GM12864 (cell line): ENCODE results near the gene SUPT4H1.
"Not testable (repeated sequence)": the region's sequence is repeated elsewhere in the genome, so short reads cannot be mapped to it uniquely, and the experiment has no call there.

Source experiments
- DNase-seq: peaks from one replicate; pipeline ENCODE4 v3.0.0-alpha.2; 2011; ENCODE audit warnings: low read depth
- H3K4me3 ChIP-seq: 2 replicates; pipeline ENCODE4 v1.5.1; 2011; ENCODE audit warnings: mild to moderate bottlenecking, low read depth, low read length, control low read depth
- CTCF ChIP-seq: IDR thresholded peaks from 2 replicates; pipeline ENCODE4 v1.5.1; 2011; ENCODE audit warnings: low read depth, mild to moderate bottlenecking, moderate library complexity, low read length, control low read depth, inconsistent platforms; ENCODE audit errors: missing control alignments

The SUPT4H1 gene

GRCh38 chr17:58351831-58352595 is at the start of gene SUPT4H1:
SUPT4H1 (minus strand) TSS chr17:58352201; CDS start chr17:58352135, 66 bp downstream.
- TF ChIP-seq CTCF, result no peak
- peak within 1 kb of the TSS; percentile 84 for H3K4me3 ChIP-seq

GRCh38 chr17:58401287-58401686 is 49.3 kb upstream of the SUPT4H1 start:
- DNase-seq, result no peak
- no peak overlapping the region for H3K4me3 ChIP-seq
- TF ChIP-seq CTCF, result no peak

More at GRCh38 chr17:58351831-58352595, at the start of gene SUPT4H1:
- DNase-seq, result peak; percentile 84

- no peak for DNase-seq
- no peak overlapping the region for H3K4me3 ChIP-seq
- TF ChIP-seq CTCF, result no peak
Observed at GRCh38 chr17:58400826-58401225, 48.8 kb upstream of the SUPT4H1 start.

DNA sequence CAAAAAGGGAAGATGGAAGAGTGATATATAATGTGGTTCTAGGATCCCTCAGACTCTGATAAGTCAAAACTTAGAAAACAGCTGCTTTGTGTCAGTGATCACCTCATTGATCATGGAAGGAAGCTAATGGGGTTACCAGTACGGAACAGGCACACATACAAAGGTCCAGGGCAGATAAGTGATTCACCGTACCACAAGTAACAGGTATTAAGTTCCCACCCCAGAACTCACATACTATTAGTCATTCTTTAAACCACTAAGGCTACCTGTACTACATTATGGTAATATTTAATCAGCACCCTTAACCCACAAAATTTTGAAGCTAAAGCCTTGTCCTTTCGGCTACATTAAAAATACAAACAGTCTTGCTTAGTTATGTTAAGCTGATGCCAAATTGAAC is 48.0 kb upstream of the SUPT4H1 start:
- TF ChIP-seq CTCF, result no peak
- no peak for DNase-seq
- H3K4me3 ChIP-seq, result no peak overlapping the region

DNA sequence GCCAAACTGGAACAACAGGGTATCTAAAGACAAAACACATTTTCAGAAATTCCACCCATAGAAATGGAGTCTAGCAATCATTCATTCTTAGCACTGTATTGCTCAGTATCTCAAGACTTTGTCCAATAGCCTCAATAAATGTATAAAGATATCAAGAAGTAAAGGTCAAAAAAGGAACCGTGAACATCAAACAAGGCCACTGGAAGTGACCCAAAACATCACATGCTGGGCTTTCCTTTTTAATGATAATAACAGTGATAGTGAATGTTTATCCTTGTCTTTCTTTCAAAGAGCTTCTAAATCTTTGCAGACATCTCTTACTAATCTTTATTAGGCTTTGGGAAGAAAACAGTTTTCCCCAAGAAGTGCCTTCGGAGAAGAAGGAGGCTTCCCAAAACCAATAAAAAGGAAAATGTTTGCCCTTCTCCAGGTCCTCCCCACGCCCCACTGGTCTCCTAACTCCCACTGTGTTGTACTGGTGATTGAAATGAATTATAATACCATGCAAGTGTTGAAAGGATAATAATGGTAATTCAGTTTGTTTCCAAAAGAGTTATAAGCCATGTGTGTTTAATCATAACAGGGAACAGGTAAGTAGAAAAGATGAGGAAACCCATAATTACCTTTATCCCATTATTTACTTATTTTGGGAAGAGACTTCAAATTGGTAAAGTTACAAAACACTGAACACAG is 46.7 kb upstream of the SUPT4H1 start:
- TF ChIP-seq CTCF, result no peak
- no peak overlapping the region for H3K4me3 ChIP-seq
- no peak for DNase-seq

GRCh38 chr17:58397421-58397820 is 45.4 kb upstream of the SUPT4H1 start:
- not testable (repeated sequence) for DNase-seq

DNA sequence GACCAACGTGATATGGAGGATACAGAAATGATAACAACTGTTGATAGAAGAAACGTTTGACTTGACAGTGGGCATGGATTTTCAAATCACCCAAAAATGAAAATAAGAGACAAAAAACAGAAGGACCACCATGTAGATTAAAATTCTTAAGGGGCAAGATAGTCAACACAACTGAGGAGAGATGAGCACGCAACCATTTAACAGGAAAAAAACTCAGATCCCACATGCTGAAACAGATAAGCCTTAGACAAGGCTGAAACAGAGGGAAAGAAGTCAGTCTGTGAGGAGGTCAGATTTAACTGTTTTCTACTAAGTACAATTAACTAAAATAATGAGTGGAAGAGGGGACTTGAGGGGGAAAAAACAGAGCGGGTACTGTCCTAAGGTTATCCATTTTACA is 44.2 kb upstream of the SUPT4H1 start:
- DNase-seq, result no peak
- no peak for TF ChIP-seq CTCF
- H3K4me3 ChIP-seq, result no peak overlapping the region

More at GRCh38 chr17:58397421-58397820, 45.4 kb upstream of the SUPT4H1 start:
- H3K4me3 ChIP-seq, result not testable (repeated sequence)
